GM10266 (cell line): ENCODE data around the gene CD4.

Experiments used
- DNase-seq: peaks from one replicate; pipeline ENCODE4 v3.0.0; 2012; ENCODE audit errors: extremely low spot score
- CTCF ChIP-seq: IDR thresholded peaks from 2 replicates; pipeline ENCODE4 v1.5.1; 2012; ENCODE audit warnings: mild to moderate bottlenecking, low read depth; ENCODE audit not compliant: control insufficient read depth, insufficient read depth; ENCODE audit errors: missing control alignments

The CD4 gene

GRCh38 chr12:6774499-6775062 is 14.7 kb upstream of the CD4 start:
- no peak for DNase-seq
- TF ChIP-seq CTCF, result no peak

DNA sequence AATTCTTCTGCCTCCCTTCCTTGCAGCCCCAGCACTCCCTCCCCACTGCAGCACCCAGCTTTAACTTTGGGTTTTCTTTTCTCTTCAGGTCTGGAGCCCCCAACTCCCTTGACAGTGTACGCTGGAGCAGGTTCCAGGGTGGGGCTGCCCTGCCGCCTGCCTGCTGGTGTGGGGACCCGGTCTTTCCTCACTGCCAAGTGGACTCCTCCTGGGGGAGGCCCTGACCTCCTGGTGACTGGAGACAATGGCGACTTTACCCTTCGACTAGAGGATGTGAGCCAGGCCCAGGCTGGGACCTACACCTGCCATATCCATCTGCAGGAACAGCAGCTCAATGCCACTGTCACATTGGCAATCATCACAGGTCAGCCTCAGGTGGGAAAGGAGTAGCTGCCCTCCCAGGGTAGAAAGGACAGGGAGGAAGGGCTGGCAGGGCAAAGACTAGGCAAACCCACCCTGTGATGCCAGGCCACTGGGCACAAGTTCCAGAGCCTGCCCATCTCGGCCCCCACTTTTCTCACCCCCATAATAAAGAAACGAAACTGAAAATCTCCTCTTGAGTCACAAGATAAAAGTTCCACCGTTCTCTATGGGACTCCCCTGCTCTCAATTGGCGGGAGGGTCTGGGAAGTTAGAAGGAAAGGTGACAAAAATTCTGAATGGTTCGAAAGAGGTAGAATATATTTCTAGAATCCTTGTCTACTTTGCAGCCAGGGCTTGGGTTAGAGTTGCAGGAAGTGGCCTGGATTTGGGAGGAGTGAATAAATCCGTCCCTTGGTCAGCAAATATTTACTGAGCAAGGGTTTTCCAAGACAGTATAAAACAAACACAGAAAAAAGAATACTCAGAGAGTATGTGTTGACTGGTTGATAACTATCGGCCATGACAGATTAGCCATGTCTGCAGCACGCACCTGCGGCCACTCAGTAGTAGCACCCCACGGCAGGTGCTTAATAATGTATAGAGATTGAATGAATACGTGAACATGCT is 13.8 kb upstream of the CD4 start:
- TF ChIP-seq CTCF, result no peak
- DNase-seq, result no peak

GRCh38 chr12:6777386-6777785 is 11.9 kb upstream of the CD4 start:
- no peak for TF ChIP-seq CTCF

DNA sequence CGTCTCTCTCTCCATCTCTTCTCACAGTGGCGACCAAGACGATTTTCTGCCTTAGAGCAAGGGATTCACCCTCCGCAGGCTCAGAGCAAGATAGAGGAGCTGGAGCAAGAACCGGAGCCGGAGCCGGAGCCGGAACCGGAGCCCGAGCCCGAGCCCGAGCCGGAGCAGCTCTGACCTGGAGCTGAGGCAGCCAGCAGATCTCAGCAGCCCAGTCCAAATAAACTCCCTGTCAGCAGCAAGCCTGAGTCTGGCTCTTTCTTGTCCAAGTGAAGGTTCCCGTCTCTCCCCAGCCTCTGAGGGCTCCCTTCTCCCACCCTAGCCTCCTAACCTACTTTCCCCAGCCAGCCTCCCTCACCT is 11.1 kb upstream of the CD4 start:
- DNase-seq, result no peak

More at GRCh38 chr12:6777386-6777785, 11.9 kb upstream of the CD4 start:
- DNase-seq, result no peak

GRCh38 chr12:6778574-6779550 is 10.5 kb upstream of the CD4 start:
- TF ChIP-seq CTCF, result peak; percentile 98
- DNase-seq, result peak; percentile 85

More for the DNA sequence above, 11.1 kb upstream of the CD4 start:
- TF ChIP-seq CTCF, result no peak

DNA sequence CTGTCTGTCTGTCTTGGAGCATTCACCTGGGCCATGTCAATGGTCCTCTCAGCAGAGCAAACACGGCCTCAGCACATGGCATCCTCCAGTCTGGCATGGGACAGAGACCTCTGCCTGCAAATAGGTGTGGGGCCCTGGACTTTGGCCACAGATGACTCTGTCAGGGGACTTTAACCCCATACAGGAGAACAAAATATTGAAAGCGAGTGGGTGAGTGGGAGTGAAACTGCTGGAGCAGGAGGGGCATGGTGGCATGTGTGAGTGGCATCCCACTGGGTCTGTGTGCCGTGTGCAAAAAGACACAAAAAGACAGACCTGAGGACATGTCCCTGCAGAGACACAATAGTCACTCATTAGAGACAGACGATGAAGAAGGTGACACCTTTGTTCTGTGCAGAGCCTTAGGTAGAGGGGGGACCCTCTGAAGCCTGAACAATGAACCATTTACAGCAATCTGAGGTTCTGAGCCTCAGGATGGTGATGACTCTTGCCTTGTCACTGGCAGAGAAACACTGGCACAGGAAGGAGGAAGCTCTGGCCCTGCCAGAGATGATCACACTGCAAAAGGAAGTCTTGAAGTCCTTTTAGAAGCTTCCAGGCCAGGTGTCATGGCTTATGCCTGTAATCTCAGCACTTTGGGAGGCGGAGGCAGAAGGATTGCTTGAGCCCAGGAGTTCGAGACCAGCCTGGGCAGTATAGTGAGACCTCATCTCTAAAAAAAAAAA is 9.5 kb upstream of the CD4 start:
- TF ChIP-seq CTCF, result no peak
- no peak for DNase-seq
